KOPT-K1 (cell line): ENCODE data around the gene WNT7B.

Source experiments
- H3K27ac ChIP-seq: fragments of 200-600 bp; sonication (generic); 2 replicates; pipeline ENCODE4 v1.5.1; 2016; ENCODE audit warnings: antibody characterized with exemption, mild to moderate bottlenecking, low read depth, low read length; ENCODE audit not compliant: poor library complexity, severe bottlenecking
- H3K36me3 ChIP-seq: fragments of 200-600 bp; sonication (generic); 2 replicates; pipeline ENCODE4 v1.5.1; 2017; ENCODE audit warnings: antibody characterized with exemption, mild to moderate bottlenecking, low read length, moderate library complexity; ENCODE audit not compliant: insufficient read depth
- H3K9me3 ChIP-seq: fragments of 200-600 bp; sonication (generic); 2 replicates; pipeline ENCODE4 v1.5.1; 2017; ENCODE audit warnings: antibody characterized with exemption, low read length, mild to moderate bottlenecking; ENCODE audit not compliant: insufficient read depth, poor library complexity, severe bottlenecking

The WNT7B gene

GRCh38 chr22:45911601-45912271 lies 65.2 kb downstream of the WNT7B start:
- Histone ChIP-seq H3K36me3 (no peaks in the 10 kb centered on the region), H3K27ac (no peak overlapping the region), H3K9me3 (no peaks in the 10 kb centered on the region)

DNA sequence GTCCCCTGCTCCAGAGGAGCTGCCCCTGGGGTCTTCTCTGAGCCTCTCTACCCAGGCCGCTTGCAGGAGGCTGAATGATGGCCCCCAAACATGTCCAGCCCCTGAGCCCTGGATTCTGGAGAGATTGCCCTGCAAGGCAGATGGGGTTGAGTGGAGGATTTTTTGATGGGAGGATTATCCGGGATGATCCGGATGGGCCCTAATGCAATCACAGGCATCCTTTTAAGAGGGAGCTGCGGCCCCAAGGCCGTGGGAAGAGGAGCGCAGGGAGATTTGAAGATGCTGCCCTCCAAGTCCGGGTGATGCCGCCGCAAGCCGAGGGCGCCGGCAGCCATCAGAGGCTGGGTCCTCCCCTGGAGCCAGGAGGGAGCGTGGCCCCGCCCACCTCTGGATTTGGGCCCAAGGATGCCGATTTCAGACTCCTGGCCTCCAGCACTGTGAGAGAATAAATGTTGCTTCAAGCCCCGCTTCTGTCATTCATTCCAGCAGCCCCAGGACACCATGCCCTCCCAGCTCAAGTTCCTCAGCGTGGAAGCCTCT lies 66.0 kb downstream of the WNT7B start:
- Histone ChIP-seq H3K27ac (no peak overlapping the region), H3K36me3 (no peaks in the 10 kb centered on the region), H3K9me3 (no peaks in the 10 kb centered on the region)

- Histone ChIP-seq H3K9me3 (no peaks in the 10 kb centered on the region), H3K27ac (no peak overlapping the region), H3K36me3 (no peaks in the 10 kb centered on the region)
These were observed 68.0 kb downstream of the WNT7B start for GRCh38 chr22:45908961-45909360.

DNA sequence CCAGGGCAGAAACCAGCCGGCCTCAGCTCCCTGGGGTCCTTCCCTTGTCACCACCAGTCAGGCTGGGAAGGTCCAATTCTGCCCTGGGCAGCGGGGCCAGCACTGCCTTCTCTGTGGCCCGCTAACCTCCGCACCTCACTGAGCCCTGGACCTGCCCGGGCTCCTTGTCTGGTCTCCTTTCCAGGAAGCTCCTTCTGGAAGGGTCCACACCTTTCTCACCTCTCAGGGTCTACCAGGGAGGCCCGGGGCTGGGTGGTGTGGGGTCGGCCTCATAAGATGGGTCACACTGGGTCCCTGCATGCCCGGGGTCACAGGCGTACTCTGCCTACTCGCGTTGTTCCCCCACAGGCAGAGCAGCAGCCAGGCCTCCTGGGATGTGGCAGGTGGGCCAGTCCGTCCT lies 69.0 kb downstream of the WNT7B start:
- Histone ChIP-seq H3K9me3 (no peaks in the 10 kb centered on the region), H3K36me3 (no peaks in the 10 kb centered on the region), H3K27ac (no peak overlapping the region)

DNA sequence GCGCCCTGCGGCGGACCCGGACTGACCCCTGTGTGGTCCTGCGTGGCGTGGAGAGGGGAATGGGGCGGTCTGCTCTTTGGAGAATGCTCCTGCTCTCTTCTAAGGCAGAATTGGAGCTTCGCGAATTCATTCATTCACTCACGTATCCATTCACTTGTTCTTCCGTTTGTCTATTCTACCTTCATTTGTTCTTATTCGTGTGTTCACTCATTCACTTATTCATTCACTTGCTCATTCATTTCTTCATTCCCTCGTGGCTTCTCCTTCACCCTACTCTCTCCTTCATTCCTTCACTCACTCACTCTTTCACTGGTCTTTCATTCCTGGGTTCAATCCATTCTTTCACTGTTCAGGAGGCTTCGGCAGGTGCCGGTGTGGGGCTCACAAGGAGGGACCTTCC lies 69.6 kb downstream of the WNT7B start:
- no peak overlapping the region for H3K27ac ChIP-seq
- H3K36me3 ChIP-seq, result no peaks in the 10 kb centered on the region
- H3K9me3 ChIP-seq, result no peaks in the 10 kb centered on the region

GRCh38 chr22:45906946-45907345 lies 70.0 kb downstream of the WNT7B start:
- Histone ChIP-seq H3K9me3 (no peaks in the 10 kb centered on the region), H3K27ac (no peak overlapping the region), H3K36me3 (no peaks in the 10 kb centered on the region)

GRCh38 chr22:45905924-45906865 lies 70.8 kb downstream of the WNT7B start:
- Histone ChIP-seq H3K27ac (no peak overlapping the region), H3K9me3 (no peaks in the 10 kb centered on the region), H3K36me3 (no peaks in the 10 kb centered on the region)

- no peaks in the 10 kb centered on the region for H3K36me3 ChIP-seq
- no peak overlapping the region for H3K27ac ChIP-seq
These were observed 71.5 kb downstream of the WNT7B start for GRCh38 chr22:45905326-45905923.

GRCh38 chr22:45904236-45904635 lies 72.7 kb downstream of the WNT7B start:
- no peaks in the 10 kb centered on the region for H3K9me3 ChIP-seq
- H3K36me3 ChIP-seq, result no peaks in the 10 kb centered on the region
- H3K27ac ChIP-seq, result no peak overlapping the region

More at GRCh38 chr22:45905326-45905923, 71.5 kb downstream of the WNT7B start:
- H3K9me3 ChIP-seq, result no peaks in the 10 kb centered on the region

DNA sequence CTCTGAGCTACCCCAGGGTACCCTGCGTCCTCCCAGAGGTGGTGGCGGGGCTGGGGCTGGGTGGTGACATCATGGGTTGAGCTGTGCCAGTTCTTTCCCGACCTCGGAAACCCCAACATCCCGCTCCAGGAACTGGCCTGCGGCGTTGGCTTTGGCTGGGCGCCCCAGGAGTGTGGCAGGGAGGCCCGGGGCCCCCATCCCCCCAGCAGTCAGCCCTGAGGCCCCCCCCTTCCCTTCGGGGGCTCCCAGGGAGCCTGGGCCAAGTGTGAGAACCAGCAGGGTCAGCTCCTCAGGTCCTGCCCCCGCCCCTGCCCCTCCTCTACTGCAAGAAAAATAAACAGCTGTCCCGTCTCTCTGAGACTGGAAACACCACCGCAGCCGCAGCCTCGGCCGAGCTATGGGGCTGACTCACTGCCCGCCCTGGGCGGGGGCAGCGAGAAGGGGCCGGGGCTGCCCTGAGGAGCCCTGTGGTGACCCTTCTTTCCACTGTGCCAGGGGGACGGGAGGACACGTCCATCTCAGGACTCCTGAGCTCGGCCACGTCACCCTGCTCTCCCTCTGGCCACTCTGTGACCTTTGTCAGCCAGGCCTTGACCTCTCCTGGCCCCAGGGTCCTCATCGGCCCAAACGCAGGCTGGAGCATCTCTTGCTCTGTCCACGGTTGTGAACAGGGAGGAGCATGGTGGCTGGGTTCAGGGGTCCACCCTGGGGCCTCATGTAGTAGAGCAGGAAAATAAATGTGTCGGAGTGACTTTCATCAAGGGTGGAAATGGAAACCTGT lies 73.4 kb downstream of the WNT7B start:
- no peak overlapping the region for H3K27ac ChIP-seq
- no peaks in the 10 kb centered on the region for H3K9me3 ChIP-seq
- no peaks in the 10 kb centered on the region for H3K36me3 ChIP-seq

DNA sequence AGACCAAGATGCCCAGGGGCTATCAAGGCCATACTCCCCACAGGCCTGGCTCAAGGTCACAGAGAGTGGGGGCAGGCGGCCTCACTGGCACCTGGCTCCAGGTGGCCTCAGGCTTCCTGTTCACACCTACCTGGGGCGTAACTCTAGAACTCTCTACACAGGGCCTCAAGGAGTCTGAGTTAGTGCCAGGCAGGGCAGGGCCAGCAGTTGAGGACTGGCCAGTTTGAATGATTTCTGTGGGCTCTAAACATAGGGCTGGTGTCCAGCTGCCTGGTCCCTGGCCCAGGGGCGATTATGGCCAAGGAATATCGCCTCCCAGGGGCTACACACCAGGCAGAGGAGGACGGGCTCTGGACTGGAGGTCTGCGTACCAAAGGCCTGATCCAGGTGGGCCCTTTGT lies 79.2 kb downstream of the WNT7B start:
- H3K36me3 ChIP-seq, result no peaks in the 10 kb centered on the region
- H3K9me3 ChIP-seq, result no peaks in the 10 kb centered on the region
- no peak overlapping the region for H3K27ac ChIP-seq

DNA sequence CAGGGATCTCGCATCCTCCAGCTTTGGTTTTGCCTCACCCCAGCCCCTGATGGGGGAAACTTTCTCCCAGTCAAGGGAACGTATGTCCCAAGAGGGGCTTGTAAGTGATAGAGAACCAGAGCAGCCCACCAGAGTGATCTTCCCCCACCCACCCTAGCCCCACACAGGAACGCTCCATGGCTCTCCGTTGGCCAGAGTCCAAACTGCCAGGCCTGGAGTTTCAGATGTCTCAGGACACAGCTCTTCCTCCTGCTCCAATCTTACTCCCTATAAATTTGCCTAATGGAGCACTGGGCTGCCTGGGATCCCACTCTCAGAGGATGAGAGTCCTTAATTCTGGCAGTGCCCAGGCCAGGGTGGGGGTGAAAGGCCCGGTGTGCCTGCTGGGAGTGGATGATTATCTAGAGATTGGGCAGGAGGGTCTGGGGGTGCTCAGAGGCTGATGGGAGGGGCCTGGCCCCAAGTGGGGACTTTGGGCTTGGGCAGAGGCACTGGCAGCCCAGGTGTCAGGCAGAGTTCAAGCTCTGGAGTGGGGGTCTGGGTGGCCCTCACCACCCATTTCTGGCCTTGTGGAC lies 79.9 kb downstream of the WNT7B start:
- no peaks in the 10 kb centered on the region for H3K9me3 ChIP-seq
- H3K36me3 ChIP-seq, result no peaks in the 10 kb centered on the region
- H3K27ac ChIP-seq, result no peak overlapping the region

- Histone ChIP-seq H3K27ac (no peak overlapping the region), H3K9me3 (no peaks in the 10 kb centered on the region), H3K36me3 (no peaks in the 10 kb centered on the region)
These were observed 80.6 kb downstream of the WNT7B start for GRCh38 chr22:45896153-45896951.
